Gastroesophageal sphincter (tissue), 4 donors: Measurements from ENCODE around the gene MXRA8. TPM values are rescaled to one million over a fixed set of nuclear protein-coding genes. Genes with fewer than 3 reads are reported as not detected.
A peak's percentile ranks its signal among the peaks of the same experiment; 100 is the strongest.
"Not testable (repeated sequence)": the region's sequence is repeated elsewhere in the genome, so short reads cannot be mapped to it uniquely, and the experiment has no call there.

ENCODE experiments used
- ATAC-seq: fragments of 150-250 bp; one replicate; pipeline ENCODE4 v1.9.1; 2016; ENCODE audit warnings: mild to moderate bottlenecking, moderate library complexity
- H3K27ac ChIP-seq, 4 donors: fragments of 200-600 bp; sonication (generic) in 3 of 4; 1 replicate in 3 of 4; 2 replicates in 1 of 4; pipeline ENCODE4 v1.5.1; 2016 to 2019
- H3K27me3 ChIP-seq: fragments of 200-600 bp; sonication (generic); one replicate; pipeline ENCODE4 v1.5.1; 2019
- H3K36me3 ChIP-seq, 2 donors: fragments of 200-600 bp; sonication (generic); one replicate each; pipeline ENCODE4 v1.5.1; 2019; ENCODE audit warnings: control low read depth in 1 of 2
- H3K4me1 ChIP-seq, 3 donors: fragments of 200-600 bp; sonication (generic); 1 replicate in 2 of 3; 2 replicates in 1 of 3; pipeline ENCODE4 v1.5.1; 2016 to 2019; ENCODE audit warnings: control low read depth in 2 of 3
- H3K4me3 ChIP-seq, 2 donors: fragments of 200-600 bp; sonication (generic); one replicate each; pipeline ENCODE4 v1.5.1; 2019; ENCODE audit warnings: mild to moderate bottlenecking in 1 of 2, moderate library complexity in 1 of 2
- H3K9me3 ChIP-seq, 3 donors: fragments of 200-600 bp; sonication (generic); one replicate each; pipeline ENCODE4 v1.5.1; 2017 to 2019; ENCODE audit warnings: control low read depth in 2 of 3
- CTCF ChIP-seq, 4 experiments: fragments of 200-600 bp in 2 of 4; fragments of 450-650 bp in 2 of 4; sonication (generic) in 1 of 4; IDR thresholded peaks; one replicate each; pipeline ENCODE4 v1.5.1; 2017 to 2019; ENCODE audit warnings: antibody characterized with exemption in 4 of 4, mild to moderate bottlenecking in 2 of 4, moderate library complexity in 2 of 4
- EP300 ChIP-seq: sonication (generic); formaldehyde crosslinking; IDR thresholded peaks from one replicate; pipeline ENCODE4 v1.6.1; 2017; ENCODE audit warnings: antibody characterized with exemption, mild to moderate bottlenecking
- POLR2A ChIP-seq, 2 donors: fragments of 450-650 bp; IDR thresholded peaks; one replicate each; pipeline ENCODE4 v1.6.1; 2017; ENCODE audit warnings: antibody characterized with exemption in 2 of 2, mild to moderate bottlenecking in 2 of 2, moderate library complexity in 1 of 2
- POLR2AphosphoS5 ChIP-seq: sonication (generic); formaldehyde crosslinking; IDR thresholded peaks from one replicate; pipeline ENCODE4 v1.6.1; 2017; ENCODE audit warnings: antibody characterized with exemption
- WGBS, 2 donors: methylation state at CpG; one replicate each; pipeline ENCODE4 v1.1.5; 2018; ENCODE audit warnings: low coverage in 1 of 2; 5-methylcytosine and 5-hydroxymethylcytosine counted together
- total RNA-seq, 4 donors: library from RNA; depleted of rRNA; stranded (reverse); fragments of >200 nt; gene quantifications; one replicate each; pipeline ENCODE4 v1.1.0, GENCODE V29; 2016

The MXRA8 gene
- total RNA-seq, 4 donors from 2014 or later: 69.8 to 105 (median 85.4) TPM

- WGBS, 2 donors: 50 to 65% methylated on average over 3 to 6 of the region's 6 CpGs
- Histone ChIP-seq H3K9me3 (no peaks in the 10 kb centered on the region), H3K4me3 (no peak overlapping the region), H3K27ac (peak overlapping the region; percentile 60 to 89 (median 86)), H3K27me3 (no peaks in the 10 kb centered on the region), H3K36me3 (peaks cover 0 to 70% of the 10 kb centered on the region in 2 donors), H3K4me1 (peaks cover 3 to 77% (median 29%) of the 10 kb centered on the region in 3 donors)
- TF ChIP-seq EP300 (no peak), CTCF (IDR thresholded peaks at IDR 0.05) (no peak), POLR2A (IDR thresholded peaks at IDR 0.05) (no peak), POLR2AphosphoS5 (no peak)
- no peak for ATAC-seq
Observed at GRCh38 chr1:1317420-1317819, 40.9 kb downstream of the MXRA8 start.

GRCh38 chr1:1316199-1316598 is 42.2 kb downstream of the MXRA8 start:
- H3K9me3 ChIP-seq, ATAC-seq, H3K4me3 ChIP-seq, H3K27me3 ChIP-seq: not testable (repeated sequence)
- WGBS, 2 donors: 88 to 95% methylated on average over 5 to 6 of the region's 8 CpGs
- Histone ChIP-seq H3K4me1 (peaks cover 3 to 65% (median 19%) of the 10 kb centered on the region in 3 donors), H3K27ac (peak overlapping the region in 3 of 4 donors; percentile 34 to 86 (median 85)), H3K36me3 (peaks cover 0 to 82% of the 10 kb centered on the region in 2 donors)

GRCh38 chr1:1315435-1315954 is 42.9 kb downstream of the MXRA8 start:
- TF ChIP-seq CTCF (IDR thresholded peaks at IDR 0.05): no peak
- TF ChIP-seq POLR2A (IDR thresholded peaks at IDR 0.05): no peak
- no peak for TF ChIP-seq POLR2AphosphoS5
- TF ChIP-seq EP300: no peak
- H3K4me3 ChIP-seq: no peak overlapping the region
- H3K9me3 ChIP-seq: no peaks in the 10 kb centered on the region
- ATAC-seq: no peak
- no peaks in the 10 kb centered on the region for H3K27me3 ChIP-seq
- peaks cover 0 to 85% of the 10 kb centered on the region in 2 donors for H3K36me3 ChIP-seq
- H3K4me1 ChIP-seq: peaks cover 3 to 62% (median 12%) of the 10 kb centered on the region in 3 donors
- 40 to 80% methylated on average over 1 of the region's 26 CpGs for WGBS, 2 donors
- peak overlapping the region in 3 of 4 donors; percentile 68 to 86 (median 85) for H3K27ac ChIP-seq

- no peak for ATAC-seq
- no peaks in the 10 kb centered on the region for H3K9me3 ChIP-seq
- 84% methylated on average over 11 of the region's 23 CpGs; no CpG with 5 or more reads in 1 of the 2 donors for WGBS, 2 donors
- no peak overlapping the region for H3K4me3 ChIP-seq
- peak overlapping the region in 3 of 4 donors; percentile 68 to 86 (median 85) for H3K27ac ChIP-seq
- H3K27me3 ChIP-seq: no peaks in the 10 kb centered on the region
- peaks cover 0 to 85% of the 10 kb centered on the region in 2 donors for H3K36me3 ChIP-seq
- TF ChIP-seq CTCF (IDR thresholded peaks at IDR 0.05) (no peak), POLR2A (IDR thresholded peaks at IDR 0.05) (no peak), EP300 (no peak), POLR2AphosphoS5 (no peak)
- H3K4me1 ChIP-seq: peaks cover 3 to 62% (median 12%) of the 10 kb centered on the region in 3 donors
Observed at GRCh38 chr1:1314678-1315335, 43.5 kb downstream of the MXRA8 start.

GRCh38 chr1:1314237-1314586 is 44.1 kb downstream of the MXRA8 start:
- Histone ChIP-seq H3K27ac (peak overlapping the region in 1 of 4 donors; percentile 86), H3K4me1 (peaks cover 3 to 62% (median 17%) of the 10 kb centered on the region in 3 donors), H3K9me3 (no peaks in the 10 kb centered on the region), H3K4me3 (no peak overlapping the region), H3K36me3 (peaks cover 0 to 81% of the 10 kb centered on the region in 2 donors), H3K27me3 (no peaks in the 10 kb centered on the region)
- ATAC-seq: no peak
- WGBS, 2 donors: no CpG with 5 or more reads among the region's 15 CpGs
- TF ChIP-seq POLR2A (IDR thresholded peaks at IDR 0.05) (no peak), EP300 (no peak), CTCF (IDR thresholded peaks at IDR 0.05) (no peak), POLR2AphosphoS5 (no peak)
